Activated CD8-positive, alpha-beta memory T cell treated with anti-CD3 and anti-CD28 coated beads for 4 hours (primary cell): ENCODE measurements around the gene DCAF15.

Source experiments
- DNase-seq, 2 donors: peaks; one replicate each; pipeline ENCODE4 v3.0.0-alpha.2; 2020; ENCODE audit warnings: low read depth in 2 of 2

The DCAF15 gene

GRCh38 chr19:13995017-13995728 is 42.9 kb downstream of the DCAF15 start:
- DNase-seq, result no peak

- DNase-seq, result no peak
These were observed 43.8 kb downstream of the DCAF15 start for GRCh38 chr19:13995878-13996765.

- DNase-seq, result no peak
These were observed 44.8 kb downstream of the DCAF15 start for GRCh38 chr19:13996928-13997630.

GRCh38 chr19:13997631-13997962 is 45.3 kb downstream of the DCAF15 start:
- no peak for DNase-seq

- no peak for DNase-seq
These were observed 46.1 kb downstream of the DCAF15 start for GRCh38 chr19:13998426-13998825.

GRCh38 chr19:13999085-13999484 is 46.8 kb downstream of the DCAF15 start:
- DNase-seq, result no peak

- DNase-seq, result no peak
These were observed 48.5 kb downstream of the DCAF15 start for GRCh38 chr19:14000691-14001375.

GRCh38 chr19:14002571-14003250 is 50.4 kb downstream of the DCAF15 start:
- no peak for DNase-seq

- DNase-seq, result no peak
These were observed 51.1 kb downstream of the DCAF15 start for GRCh38 chr19:14003251-14004055.

- no peak for DNase-seq
These were observed 52.5 kb downstream of the DCAF15 start for GRCh38 chr19:14004619-14005348.

GRCh38 chr19:14005349-14006084 is 53.2 kb downstream of the DCAF15 start:
- DNase-seq, result peak; percentile 81 to 87

GRCh38 chr19:14006085-14006765 is 53.9 kb downstream of the DCAF15 start, which contains the start of gene RFX1:
Gene RFX1, minus strand, starts transcription at chr19:14006320. Its CDS starts 12,477 bp downstream, at chr19:13993843.
- DNase-seq, result peak; percentile 98 to 100

- DNase-seq, result no peak
These were observed 54.7 kb downstream of the DCAF15 start for GRCh38 chr19:14006766-14007562.
